ENCODE results near the gene THOC5.
A peak's percentile ranks its signal among the peaks of the same experiment; 100 is the strongest.

Gene THOC5

DNA sequence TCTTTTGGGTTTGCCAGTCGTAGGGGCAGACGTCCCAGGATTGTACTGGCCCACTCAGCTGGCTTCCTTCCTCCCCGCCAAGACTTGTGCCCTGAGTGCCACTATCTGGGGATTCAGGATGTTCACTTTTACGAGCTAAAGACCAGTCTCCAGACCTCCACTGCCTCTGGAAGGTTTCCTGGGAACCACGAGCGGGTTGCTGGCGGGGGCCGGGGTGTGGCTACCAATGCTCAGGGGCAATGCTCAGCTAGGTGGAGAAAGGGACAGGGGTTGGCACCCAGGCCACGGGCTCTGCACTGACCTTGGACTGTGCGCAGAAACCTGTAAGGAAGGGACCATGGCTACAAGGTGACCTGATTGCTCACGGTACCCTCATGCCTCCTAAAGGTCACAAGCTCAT is 71.3 kb downstream of the THOC5 start:
- H3K4me2 ChIP-seq (ENCODE audit: low read length), result no peak overlapping the region
- H3K9ac ChIP-seq, result no peak overlapping the region
- no peak overlapping the region for H2AFZ ChIP-seq
- no peaks in the 10 kb centered on the region for H3K9me3 ChIP-seq (ENCODE audit: control insufficient read depth, low read length)
- H3K4me3 ChIP-seq (ENCODE audit: low read depth, low read length), result no peak overlapping the region
- no peaks in the 10 kb centered on the region for H3K79me2 ChIP-seq
- no peaks in the 10 kb centered on the region for H3K36me3 ChIP-seq (ENCODE audit: control insufficient read depth, insufficient read depth, low read length)
- no peak overlapping the region for H3K27ac ChIP-seq
- TF ChIP-seq, protein P1, sequence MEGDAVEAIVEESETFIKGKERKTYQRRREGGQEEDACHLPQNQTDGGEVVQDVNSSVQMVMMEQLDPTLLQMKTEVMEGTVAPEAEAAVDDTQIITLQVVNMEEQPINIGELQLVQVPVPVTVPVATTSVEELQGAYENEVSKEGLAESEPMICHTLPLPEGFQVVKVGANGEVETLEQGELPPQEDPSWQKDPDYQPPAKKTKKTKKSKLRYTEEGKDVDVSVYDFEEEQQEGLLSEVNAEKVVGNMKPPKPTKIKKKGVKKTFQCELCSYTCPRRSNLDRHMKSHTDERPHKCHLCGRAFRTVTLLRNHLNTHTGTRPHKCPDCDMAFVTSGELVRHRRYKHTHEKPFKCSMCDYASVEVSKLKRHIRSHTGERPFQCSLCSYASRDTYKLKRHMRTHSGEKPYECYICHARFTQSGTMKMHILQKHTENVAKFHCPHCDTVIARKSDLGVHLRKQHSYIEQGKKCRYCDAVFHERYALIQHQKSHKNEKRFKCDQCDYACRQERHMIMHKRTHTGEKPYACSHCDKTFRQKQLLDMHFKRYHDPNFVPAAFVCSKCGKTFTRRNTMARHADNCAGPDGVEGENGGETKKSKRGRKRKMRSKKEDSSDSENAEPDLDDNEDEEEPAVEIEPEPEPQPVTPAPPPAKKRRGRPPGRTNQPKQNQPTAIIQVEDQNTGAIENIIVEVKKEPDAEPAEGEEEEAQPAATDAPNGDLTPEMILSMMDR (IDR thresholded peaks at IDR 0.05), result no peak
- H3K4me1 ChIP-seq, result no peaks in the 10 kb centered on the region
- H3K27me3 ChIP-seq (ENCODE audit: control insufficient read depth, insufficient read depth, low read length), result peaks cover 15% of the 10 kb centered on the region

GRCh38 chr22:29481265-29482000 is 72.1 kb downstream of the THOC5 start:
- H3K9me3 ChIP-seq (ENCODE audit: control insufficient read depth, low read length), result no peaks in the 10 kb centered on the region
- H3K9ac ChIP-seq, result no peak overlapping the region
- H3K27me3 ChIP-seq (ENCODE audit: control insufficient read depth, insufficient read depth, low read length), result peaks cover 15% of the 10 kb centered on the region
- H3K27ac ChIP-seq, result no peak overlapping the region
- no peaks in the 10 kb centered on the region for H3K79me2 ChIP-seq
- TF ChIP-seq, protein P1 (IDR thresholded peaks at IDR 0.05), result no peak
- H3K36me3 ChIP-seq (ENCODE audit: control insufficient read depth, insufficient read depth, low read length), result no peaks in the 10 kb centered on the region
- H3K4me2 ChIP-seq (ENCODE audit: low read length), result no peak overlapping the region
- no peaks in the 10 kb centered on the region for H3K4me1 ChIP-seq
- no peak overlapping the region for H3K4me3 ChIP-seq (ENCODE audit: low read depth, low read length)
- H2AFZ ChIP-seq, result no peak overlapping the region

DNA sequence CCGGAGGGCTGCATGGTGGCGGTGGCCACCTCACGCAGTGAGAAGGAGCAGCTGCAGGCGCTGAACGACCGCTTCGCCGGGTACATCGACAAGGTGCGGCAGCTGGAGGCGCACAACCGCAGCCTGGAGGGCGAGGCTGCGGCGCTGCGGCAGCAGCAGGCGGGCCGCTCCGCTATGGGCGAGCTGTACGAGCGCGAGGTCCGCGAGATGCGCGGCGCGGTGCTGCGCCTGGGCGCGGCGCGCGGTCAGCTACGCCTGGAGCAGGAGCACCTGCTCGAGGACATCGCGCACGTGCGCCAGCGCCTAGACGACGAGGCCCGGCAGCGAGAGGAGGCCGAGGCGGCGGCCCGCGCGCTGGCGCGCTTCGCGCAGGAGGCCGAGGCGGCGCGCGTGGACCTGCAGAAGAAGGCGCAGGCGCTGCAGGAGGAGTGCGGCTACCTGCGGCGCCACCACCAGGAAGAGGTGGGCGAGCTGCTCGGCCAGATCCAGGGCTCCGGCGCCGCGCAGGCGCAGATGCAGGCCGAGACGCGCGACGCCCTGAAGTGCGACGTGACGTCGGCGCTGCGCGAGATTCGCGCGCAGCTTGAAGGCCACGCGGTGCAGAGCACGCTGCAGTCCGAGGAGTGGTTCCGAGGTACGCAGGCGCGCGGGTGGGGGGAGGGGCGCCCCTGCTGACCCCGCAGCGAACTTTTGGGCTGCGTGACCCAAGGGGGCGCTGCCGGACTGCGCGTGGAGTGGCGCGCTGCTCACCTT is 72.9 kb downstream of the THOC5 start:
- Histone ChIP-seq H3K79me2 (no peaks in the 10 kb centered on the region), H3K4me2 (ENCODE audit: low read length) (peak overlapping the region; percentile 14), H3K27ac (no peak overlapping the region), H3K36me3 (ENCODE audit: control insufficient read depth, insufficient read depth, low read length) (no peaks in the 10 kb centered on the region), H3K27me3 (ENCODE audit: control insufficient read depth, insufficient read depth, low read length) (peaks cover 15% of the 10 kb centered on the region), H3K4me3 (ENCODE audit: low read depth, low read length) (no peak overlapping the region), H2AFZ (peak overlapping the region; percentile 41), H3K9me3 (ENCODE audit: control insufficient read depth, low read length) (no peaks in the 10 kb centered on the region), H3K9ac (no peak overlapping the region), H3K4me1 (no peaks in the 10 kb centered on the region)
- TF ChIP-seq, protein P1 (IDR thresholded peaks at IDR 0.05), result no peak

DNA sequence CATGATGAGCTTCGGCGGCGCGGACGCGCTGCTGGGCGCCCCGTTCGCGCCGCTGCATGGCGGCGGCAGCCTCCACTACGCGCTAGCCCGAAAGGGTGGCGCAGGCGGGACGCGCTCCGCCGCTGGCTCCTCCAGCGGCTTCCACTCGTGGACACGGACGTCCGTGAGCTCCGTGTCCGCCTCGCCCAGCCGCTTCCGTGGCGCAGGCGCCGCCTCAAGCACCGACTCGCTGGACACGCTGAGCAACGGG is 73.4 kb downstream of the THOC5 start:
- TF ChIP-seq, protein P1 (IDR thresholded peaks at IDR 0.05), result no peak
- H3K9me3 ChIP-seq (ENCODE audit: control insufficient read depth, low read length), result no peaks in the 10 kb centered on the region
- H3K4me3 ChIP-seq (ENCODE audit: low read depth, low read length), result no peak overlapping the region
- H3K79me2 ChIP-seq, result no peaks in the 10 kb centered on the region
- H3K4me2 ChIP-seq (ENCODE audit: low read length), result peak overlapping the region; percentile 14
- H3K27ac ChIP-seq, result no peak overlapping the region
- no peaks in the 10 kb centered on the region for H3K4me1 ChIP-seq
- H3K36me3 ChIP-seq (ENCODE audit: control insufficient read depth, insufficient read depth, low read length), result no peaks in the 10 kb centered on the region
- peaks cover 15% of the 10 kb centered on the region for H3K27me3 ChIP-seq (ENCODE audit: control insufficient read depth, insufficient read depth, low read length)
- H2AFZ ChIP-seq, result peak overlapping the region; percentile 41
- no peak overlapping the region for H3K9ac ChIP-seq

All from parathyroid adenoma (tissue), 2 donors.